HG03064 (cell line): ENCODE data around the gene PDIA4.
"Not testable (repeated sequence)": the region's sequence is repeated elsewhere in the genome, so short reads cannot be mapped to it uniquely, and the experiment has no call there.

Experiments
- ATAC-seq: cut with Tn5 transposase; IDR thresholded peaks from one replicate; pipeline ENCODE4 v1.9.1; 2021; ENCODE audit warnings: low read depth; ENCODE audit not compliant: unreplicated experiment

The PDIA4 gene

GRCh38 chr7:149038641-149039040 lies 10.3 kb upstream of the PDIA4 start:
- not testable (repeated sequence) for ATAC-seq

GRCh38 chr7:149036676-149037075 lies 8.4 kb upstream of the PDIA4 start:
- no peak for ATAC-seq

GRCh38 chr7:149031353-149031910 lies 3.1 kb upstream of the PDIA4 start:
- no peak for ATAC-seq

GRCh38 chr7:149030439-149030838 lies 2.1 kb upstream of the PDIA4 start:
- ATAC-seq: not testable (repeated sequence)

GRCh38 chr7:149027611-149028345 lies 527 bp downstream of the PDIA4 start:
- no peak for ATAC-seq

GRCh38 chr7:149027055-149027454 lies 1.2 kb downstream of the PDIA4 start:
- ATAC-seq: no peak

- ATAC-seq: no peak
Observed at GRCh38 chr7:149023662-149024061, 4.6 kb downstream of the PDIA4 start.

GRCh38 chr7:149022756-149023360 lies 5.4 kb downstream of the PDIA4 start:
- no peak for ATAC-seq

- no peak for ATAC-seq
Observed at GRCh38 chr7:149021725-149022062, 6.6 kb downstream of the PDIA4 start.

GRCh38 chr7:149020483-149020882 lies 7.8 kb downstream of the PDIA4 start:
- no peak for ATAC-seq

- ATAC-seq: no peak
Observed at GRCh38 chr7:149016876-149017275, 11.4 kb downstream of the PDIA4 start.

GRCh38 chr7:149014309-149014708 lies 14.0 kb downstream of the PDIA4 start:
- ATAC-seq: no peak

GRCh38 chr7:149013876-149014275 lies 14.4 kb downstream of the PDIA4 start:
- no peak for ATAC-seq

- not testable (repeated sequence) for ATAC-seq
Observed at GRCh38 chr7:149012730-149013129, 15.6 kb downstream of the PDIA4 start.

- ATAC-seq: no peak
Observed at GRCh38 chr7:149011491-149011890, 16.8 kb downstream of the PDIA4 start.

GRCh38 chr7:149010451-149010850 lies 17.9 kb downstream of the PDIA4 start:
- ATAC-seq: no peak

- ATAC-seq: no peak
Observed at GRCh38 chr7:149009527-149009926, 18.8 kb downstream of the PDIA4 start.

GRCh38 chr7:149007611-149008010 lies 20.7 kb downstream of the PDIA4 start:
- ATAC-seq: no peak

- no peak for ATAC-seq
Observed at GRCh38 chr7:149007146-149007545, 21.2 kb downstream of the PDIA4 start.

GRCh38 chr7:149006345-149006725 lies 22.0 kb downstream of the PDIA4 start:
- no peak for ATAC-seq

GRCh38 chr7:149005427-149006344 lies 22.6 kb downstream of the PDIA4 start:
- ATAC-seq: no peak
